HepG2 (cell line): Measurements from ENCODE around the gene PPIL6. TPM values are rescaled to one million over a fixed set of nuclear protein-coding genes. Genes with fewer than 3 reads are reported as not detected.

Experiments
- ADNP ChIP-seq: sonication (generic); formaldehyde crosslinking; IDR thresholded peaks from 2 replicates; pipeline ENCODE4 v1.4.0; 2020; ENCODE audit warnings: missing genetic modification reagents
- ASH2L ChIP-seq: fragments of 300-600, 200-600 bp; sonication (generic); IDR thresholded peaks from 2 replicates; pipeline ENCODE4 v1.7.0; 2017; ENCODE audit warnings: low read depth, mild to moderate bottlenecking, moderate library complexity, mixed read lengths, low read length; ENCODE audit not compliant: insufficient read length
- CBX1 ChIP-seq: IDR thresholded peaks from one replicate; pipeline ENCODE4 v1.6.1; 2016; ENCODE audit warnings: antibody characterized with exemption, low read depth
- CCDC6 ChIP-seq: sonication (generic); formaldehyde crosslinking; IDR thresholded peaks from 2 replicates; pipeline ENCODE4 v1.8.1; 2022; ENCODE audit warnings: mild to moderate bottlenecking, missing genetic modification reagents, moderate library complexity
- ESRRA ChIP-seq: sonication (generic); formaldehyde crosslinking; IDR thresholded peaks from 2 replicates; pipeline ENCODE4 v1.5.1; 2020; ENCODE audit warnings: mild to moderate bottlenecking, low read depth, missing genetic modification reagents
- ETV6 ChIP-seq: sonication (generic); formaldehyde crosslinking; conservative IDR thresholded peaks from 2 replicates; pipeline ENCODE4 v1.4.0; 2020; ENCODE audit warnings: missing genetic modification reagents
- GABPA ChIP-seq, 2 experiments: IDR thresholded peaks; 2 replicates each; pipeline ENCODE4 v1.6.1; 2011 to 2016; ENCODE audit warnings: low read depth in 2 of 2, low read length in 1 of 2, missing biosample characterization in 1 of 2, missing genetic modification characterization in 1 of 2
- MBNL3 ChIP-seq: fragments of 250-450 bp; sonication (Bioruptor Pico); conservative IDR thresholded peaks from 2 replicates; pipeline ENCODE4 v1.8.0; 2022; ENCODE audit warnings: mild to moderate bottlenecking, inconsistent platforms
- NCOA5 ChIP-seq: sonication (generic); formaldehyde crosslinking; IDR thresholded peaks from 2 replicates; pipeline ENCODE4 v1.4.0; 2020; ENCODE audit warnings: missing genetic modification reagents
- PCBP2 ChIP-seq: fragments of 200-400 bp; formaldehyde crosslinking; optimal IDR thresholded peaks from 2 replicates; pipeline ENCODE3; 2018; ENCODE audit warnings: low read length, low read depth; ENCODE audit not compliant: poor library complexity, severe bottlenecking
- PPARG ChIP-seq: conservative IDR thresholded peaks from 2 replicates; pipeline ENCODE4 v1.6.1; 2016; ENCODE audit warnings: missing biosample characterization, missing genetic modification reagents
- RNF219 ChIP-seq: sonication (generic); formaldehyde crosslinking; IDR thresholded peaks from 2 replicates; pipeline ENCODE4 v1.5.0; 2020; ENCODE audit warnings: mild to moderate bottlenecking, missing genetic modification reagents
- RXRB ChIP-seq: IDR thresholded peaks from 2 replicates; pipeline ENCODE4 v1.6.1; 2016; ENCODE audit warnings: borderline replicate concordance, missing genetic modification reagents, missing compliant biosample characterization
- SIN3B ChIP-seq: fragments of 150-350 bp; IDR thresholded peaks from 2 replicates; pipeline ENCODE4 v1.6.1; 2014; ENCODE audit warnings: low read length
- SP140L ChIP-seq: sonication (generic); formaldehyde crosslinking; IDR thresholded peaks from 2 replicates; pipeline ENCODE4 v1.4.0; 2020; ENCODE audit warnings: missing genetic modification reagents, borderline replicate concordance
- SRSF1 ChIP-seq: fragments of 200-400 bp; formaldehyde crosslinking; optimal IDR thresholded peaks from 2 replicates; pipeline ENCODE3; 2017; ENCODE audit warnings: mild to moderate bottlenecking, low read depth, low read length, moderate library complexity
- SSRP1 ChIP-seq: IDR thresholded peaks from 2 replicates; pipeline ENCODE4 v1.6.1; 2016; ENCODE audit warnings: control low read depth
- TCF12 ChIP-seq, 2 experiments: fragments of 450-650 bp in 1 of 2; sonication (generic) in 1 of 2; formaldehyde crosslinking in 1 of 2; IDR thresholded peaks; 2 replicates each; pipeline versions ENCODE4 v1.6.1 to v1.8.0; 2017 to 2022; ENCODE audit warnings: antibody characterized with exemption in 1 of 2, mild to moderate bottlenecking in 1 of 2, missing genetic modification reagents in 1 of 2, moderate library complexity in 1 of 2
- ZNF17 ChIP-seq: sonication (generic); formaldehyde crosslinking; IDR thresholded peaks from 2 replicates; pipeline ENCODE4 v1.5.0; 2020; ENCODE audit warnings: mild to moderate bottlenecking, missing genetic modification reagents
- ZNF205 ChIP-seq: IDR thresholded peaks from 2 replicates; pipeline ENCODE4 v1.6.1; 2018; ENCODE audit warnings: missing biosample characterization, missing genetic modification reagents
- ZNF253 ChIP-seq: sonication (generic); formaldehyde crosslinking; IDR thresholded peaks from 2 replicates; pipeline ENCODE4 v1.8.0; 2022; ENCODE audit warnings: mild to moderate bottlenecking, missing genetic modification reagents, borderline replicate concordance
- ZNF256 ChIP-seq: sonication (generic); formaldehyde crosslinking; conservative IDR thresholded peaks from 2 replicates; pipeline ENCODE4 v1.4.0; 2020; ENCODE audit warnings: missing genetic modification reagents
- ZNF430 ChIP-seq: sonication (generic); formaldehyde crosslinking; IDR thresholded peaks from 2 replicates; pipeline ENCODE4 v1.9.0; 2021; ENCODE audit warnings: mild to moderate bottlenecking, missing genetic modification reagents
- polyA plus RNA-seq, 8 experiments: library from polyadenylated mRNA; depleted of rRNA in 3 of 8; stranded (reverse) in 7 of 8; unstranded in 1 of 8; fragments of >200 nt; fragmentation: Illumina TruSeq in 4 of 8; extraction: Trizol in 4 of 8; gene quantifications; 2 replicates each; pipeline versions ENCODE4 v1.2.1 to v1.2.3, GENCODE V29; 2011 to 2016; ENCODE audit warnings: low read depth in 4 of 8, missing spikeins in 1 of 8, mixed read lengths in 1 of 8; ENCODE audit not compliant: insufficient read depth in 1 of 8
- total RNA-seq, 5 experiments: library from RNA; depleted of rRNA; stranded (reverse); fragments of >200 nt; fragmentation: Illumina TruSeq; extraction: Trizol; gene quantifications; 2 replicates each; pipeline ENCODE4 v1.2.3, GENCODE V29; 2016; ENCODE audit warnings: low read depth in 1 of 5
- TF ChIP-seq, protein P1 (sequence below): sonication (generic); formaldehyde crosslinking; IDR thresholded peaks from 2 replicates; pipeline ENCODE4 v1.5.0; 2020; ENCODE audit warnings: missing genetic modification reagents, mild to moderate bottlenecking, borderline replicate concordance
- TF ChIP-seq, protein P2 (sequence below): IDR thresholded peaks from 2 replicates; pipeline ENCODE4 v1.4.0; 2020; ENCODE audit warnings: mild to moderate bottlenecking, missing genetic modification reagents

The PPIL6 gene
- total and polyA plus RNA-seq, 2 of the 13 experiments (the other 11 are each of a cell fraction or from before 2014, with no cell fraction given) = 0.22 to 0.46 TPM

DNA sequence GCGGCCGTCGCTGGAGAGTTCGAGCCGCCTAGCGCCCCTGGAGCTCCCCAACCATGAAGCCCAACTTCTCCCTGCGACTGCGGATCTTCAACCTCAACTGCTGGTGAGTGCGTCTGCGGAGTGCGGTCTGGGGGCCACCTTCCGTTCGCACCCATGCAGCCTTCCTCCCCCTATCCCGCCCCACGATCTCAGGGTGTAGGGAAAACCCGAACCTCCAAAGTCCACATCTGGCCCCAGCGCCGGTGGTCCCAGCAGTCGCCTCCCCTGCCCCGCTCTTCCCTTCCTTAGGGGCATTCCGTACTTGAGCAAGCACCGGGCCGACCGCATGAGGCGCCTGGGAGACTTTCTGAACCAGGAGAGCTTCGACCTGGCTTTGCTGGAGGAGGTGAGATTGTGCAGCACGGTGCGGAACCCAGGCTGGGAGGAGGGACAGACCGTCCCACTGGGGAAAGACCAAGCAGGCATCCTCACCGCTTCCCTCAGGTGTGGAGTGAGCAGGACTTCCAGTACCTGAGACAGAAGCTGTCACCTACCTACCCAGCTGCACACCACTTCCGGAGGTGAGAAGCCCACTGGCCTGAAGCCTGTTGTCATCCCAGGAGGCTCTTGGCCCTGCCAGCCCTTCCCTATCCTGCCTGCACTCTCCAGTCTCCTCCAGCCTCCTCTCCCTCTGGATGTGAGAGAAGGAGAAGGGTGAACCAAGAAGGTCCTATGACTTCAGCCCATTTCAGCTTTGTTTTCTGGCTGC lies 815 bp upstream of the PPIL6 start (continued):
- TF ChIP-seq GABPA (IDR thresholded peaks at IDR 0.05; ENCODE audit: low read depth, low read length) (no peak), GABPA (CRISPR knock-in tag; IDR thresholded peaks at IDR 0.05; ENCODE audit: low read depth) (no peak), RNF219 (CRISPR knock-in tag) (no peak), ZNF430 (CRISPR knock-in tag) (no peak), PPARG (CRISPR knock-in tag) (no peak), CCDC6 (CRISPR knock-in tag) (no peak), SP140L (CRISPR knock-in tag) (no peak), TCF12 (IDR thresholded peaks at IDR 0.05) (no peak), TCF12 (CRISPR knock-in tag; IDR thresholded peaks at IDR 0.05) (no peak), ZNF17 (CRISPR knock-in tag) (no peak), ETV6 (CRISPR knock-in tag) (no peak), PCBP2 (no peak), ZNF253 (CRISPR knock-in tag) (no peak), ASH2L (peak; percentile 16), MBNL3 (CRISPR knock-in tag) (no peak), ADNP (CRISPR knock-in tag) (no peak), ZNF205 (CRISPR knock-in tag) (no peak), SSRP1 (no peak), CBX1 (no peak), NCOA5 (no peak), SIN3B (no peak), ESRRA (CRISPR knock-in tag) (0 out of 2 replicates have a peak, but pooled peaks have one; percentile 21), RXRB (CRISPR knock-in tag) (no peak; the same call in 1 of the 2 replicates), ZNF256 (CRISPR knock-in tag) (peak; percentile 23; the same call in 1 of the 2 replicates), SRSF1 (peak; percentile 40)
- TF ChIP-seq, protein P1, sequence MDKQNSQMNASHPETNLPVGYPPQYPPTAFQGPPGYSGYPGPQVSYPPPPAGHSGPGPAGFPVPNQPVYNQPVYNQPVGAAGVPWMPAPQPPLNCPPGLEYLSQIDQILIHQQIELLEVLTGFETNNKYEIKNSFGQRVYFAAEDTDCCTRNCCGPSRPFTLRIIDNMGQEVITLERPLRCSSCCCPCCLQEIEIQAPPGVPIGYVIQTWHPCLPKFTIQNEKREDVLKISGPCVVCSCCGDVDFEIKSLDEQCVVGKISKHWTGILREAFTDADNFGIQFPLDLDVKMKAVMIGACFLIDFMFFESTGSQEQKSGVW (CRISPR knock-in tag) = no peak
- TF ChIP-seq, protein P2, sequence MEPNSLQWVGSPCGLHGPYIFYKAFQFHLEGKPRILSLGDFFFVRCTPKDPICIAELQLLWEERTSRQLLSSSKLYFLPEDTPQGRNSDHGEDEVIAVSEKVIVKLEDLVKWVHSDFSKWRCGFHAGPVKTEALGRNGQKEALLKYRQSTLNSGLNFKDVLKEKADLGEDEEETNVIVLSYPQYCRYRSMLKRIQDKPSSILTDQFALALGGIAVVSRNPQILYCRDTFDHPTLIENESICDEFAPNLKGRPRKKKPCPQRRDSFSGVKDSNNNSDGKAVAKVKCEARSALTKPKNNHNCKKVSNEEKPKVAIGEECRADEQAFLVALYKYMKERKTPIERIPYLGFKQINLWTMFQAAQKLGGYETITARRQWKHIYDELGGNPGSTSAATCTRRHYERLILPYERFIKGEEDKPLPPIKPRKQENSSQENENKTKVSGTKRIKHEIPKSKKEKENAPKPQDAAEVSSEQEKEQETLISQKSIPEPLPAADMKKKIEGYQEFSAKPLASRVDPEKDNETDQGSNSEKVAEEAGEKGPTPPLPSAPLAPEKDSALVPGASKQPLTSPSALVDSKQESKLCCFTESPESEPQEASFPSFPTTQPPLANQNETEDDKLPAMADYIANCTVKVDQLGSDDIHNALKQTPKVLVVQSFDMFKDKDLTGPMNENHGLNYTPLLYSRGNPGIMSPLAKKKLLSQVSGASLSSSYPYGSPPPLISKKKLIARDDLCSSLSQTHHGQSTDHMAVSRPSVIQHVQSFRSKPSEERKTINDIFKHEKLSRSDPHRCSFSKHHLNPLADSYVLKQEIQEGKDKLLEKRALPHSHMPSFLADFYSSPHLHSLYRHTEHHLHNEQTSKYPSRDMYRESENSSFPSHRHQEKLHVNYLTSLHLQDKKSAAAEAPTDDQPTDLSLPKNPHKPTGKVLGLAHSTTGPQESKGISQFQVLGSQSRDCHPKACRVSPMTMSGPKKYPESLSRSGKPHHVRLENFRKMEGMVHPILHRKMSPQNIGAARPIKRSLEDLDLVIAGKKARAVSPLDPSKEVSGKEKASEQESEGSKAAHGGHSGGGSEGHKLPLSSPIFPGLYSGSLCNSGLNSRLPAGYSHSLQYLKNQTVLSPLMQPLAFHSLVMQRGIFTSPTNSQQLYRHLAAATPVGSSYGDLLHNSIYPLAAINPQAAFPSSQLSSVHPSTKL = no peak
